Measurements from ENCODE around the gene MEPE. TPM values are rescaled to one million over a fixed set of nuclear protein-coding genes. Genes with fewer than 3 reads are reported as not detected.

MEPE gene
- total RNA-seq, 6 experiments from 2014 or later: not detected

DNA sequence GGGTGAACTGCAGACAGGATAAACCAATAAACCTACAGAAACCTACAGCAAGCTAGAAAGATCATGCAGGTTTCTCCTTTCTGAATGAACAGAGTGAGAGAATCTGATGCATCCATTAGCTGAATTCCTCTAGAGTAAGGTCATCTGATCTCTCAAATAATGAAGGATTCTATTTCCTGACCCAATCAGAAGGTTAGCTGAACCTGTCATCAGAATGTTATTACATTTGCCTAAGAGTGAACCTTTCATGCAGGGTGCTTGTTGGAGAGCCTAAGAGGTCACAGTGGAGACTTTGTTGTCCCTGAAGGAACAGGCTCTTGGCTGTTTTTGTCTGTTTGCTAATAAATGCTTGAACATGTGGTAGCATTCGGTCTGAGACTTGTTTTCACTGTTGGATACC is 24.0 kb downstream of the MEPE start:
- TF ChIP-seq, protein P1, sequence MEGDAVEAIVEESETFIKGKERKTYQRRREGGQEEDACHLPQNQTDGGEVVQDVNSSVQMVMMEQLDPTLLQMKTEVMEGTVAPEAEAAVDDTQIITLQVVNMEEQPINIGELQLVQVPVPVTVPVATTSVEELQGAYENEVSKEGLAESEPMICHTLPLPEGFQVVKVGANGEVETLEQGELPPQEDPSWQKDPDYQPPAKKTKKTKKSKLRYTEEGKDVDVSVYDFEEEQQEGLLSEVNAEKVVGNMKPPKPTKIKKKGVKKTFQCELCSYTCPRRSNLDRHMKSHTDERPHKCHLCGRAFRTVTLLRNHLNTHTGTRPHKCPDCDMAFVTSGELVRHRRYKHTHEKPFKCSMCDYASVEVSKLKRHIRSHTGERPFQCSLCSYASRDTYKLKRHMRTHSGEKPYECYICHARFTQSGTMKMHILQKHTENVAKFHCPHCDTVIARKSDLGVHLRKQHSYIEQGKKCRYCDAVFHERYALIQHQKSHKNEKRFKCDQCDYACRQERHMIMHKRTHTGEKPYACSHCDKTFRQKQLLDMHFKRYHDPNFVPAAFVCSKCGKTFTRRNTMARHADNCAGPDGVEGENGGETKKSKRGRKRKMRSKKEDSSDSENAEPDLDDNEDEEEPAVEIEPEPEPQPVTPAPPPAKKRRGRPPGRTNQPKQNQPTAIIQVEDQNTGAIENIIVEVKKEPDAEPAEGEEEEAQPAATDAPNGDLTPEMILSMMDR (IDR thresholded peaks at IDR 0.05): no peak
- Mint-ChIP-seq H3K9me3 (no peaks in the 10 kb centered on the region), H3K4me3 (no peak overlapping the region), H3K27ac (no peak overlapping the region), H3K4me1 (ENCODE audit: low read depth) (peaks cover 14% of the 10 kb centered on the region), H3K36me3 (ENCODE audit: low read depth) (no peaks in the 10 kb centered on the region), H3K27me3 (ENCODE audit: insufficient read depth) (peaks cover 4% of the 10 kb centered on the region)
- DNase-seq: no peak

DNA sequence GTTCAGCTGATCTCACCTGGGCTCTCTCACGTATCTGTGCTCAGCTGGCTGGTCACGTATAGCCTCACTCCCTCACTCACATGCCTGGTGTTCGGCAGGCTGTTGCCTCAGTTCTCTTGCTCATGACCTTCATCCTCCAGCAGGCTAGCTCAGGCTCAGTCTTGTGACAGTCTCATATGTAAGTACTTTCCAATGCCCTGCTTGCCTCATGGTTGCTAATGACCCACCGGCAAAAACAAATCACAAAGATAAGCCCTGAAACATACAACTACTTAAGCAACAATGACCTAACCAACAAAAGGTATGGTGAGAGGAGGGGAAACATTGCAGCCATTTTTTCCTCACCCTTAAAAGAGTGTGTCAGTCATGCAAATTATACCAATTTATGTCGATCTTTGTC is 25.0 kb downstream of the MEPE start:
- Mint-ChIP-seq H3K4me3 (no peak overlapping the region), H3K4me1 (ENCODE audit: low read depth) (peaks cover 14% of the 10 kb centered on the region), H3K36me3 (ENCODE audit: low read depth) (no peaks in the 10 kb centered on the region), H3K27ac (no peak overlapping the region), H3K27me3 (ENCODE audit: insufficient read depth) (peaks cover 4% of the 10 kb centered on the region), H3K9me3 (no peaks in the 10 kb centered on the region)
- no peak for DNase-seq
- TF ChIP-seq, protein P1 (IDR thresholded peaks at IDR 0.05): no peak

DNA sequence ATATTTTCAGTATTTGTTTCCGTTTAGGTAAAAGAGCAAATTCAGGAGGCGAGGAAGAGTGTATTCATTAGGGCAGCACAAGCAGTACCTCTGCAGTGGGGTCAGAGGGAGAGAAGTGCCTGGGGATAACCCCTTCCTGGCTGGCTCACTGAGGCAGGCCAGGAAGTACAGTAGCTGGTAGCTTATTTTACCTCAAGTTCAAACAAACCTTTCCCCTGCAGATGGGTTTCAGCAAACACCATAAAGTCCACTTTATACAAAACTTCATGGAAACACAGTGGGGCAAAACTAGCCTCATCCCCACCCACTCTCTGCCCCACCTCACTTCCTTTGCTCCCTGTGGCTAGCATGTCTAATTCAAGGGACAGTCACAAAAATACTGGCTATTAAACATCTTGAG is 29.5 kb downstream of the MEPE start:
- no peak for DNase-seq
- TF ChIP-seq, protein P1 (IDR thresholded peaks at IDR 0.05): no peak
- Mint-ChIP-seq H3K27ac (no peak overlapping the region), H3K36me3 (ENCODE audit: low read depth) (no peaks in the 10 kb centered on the region), H3K27me3 (ENCODE audit: insufficient read depth) (peaks cover 4% of the 10 kb centered on the region), H3K9me3 (no peaks in the 10 kb centered on the region), H3K4me1 (ENCODE audit: low read depth) (peaks cover 17% of the 10 kb centered on the region), H3K4me3 (no peak overlapping the region)

DNA sequence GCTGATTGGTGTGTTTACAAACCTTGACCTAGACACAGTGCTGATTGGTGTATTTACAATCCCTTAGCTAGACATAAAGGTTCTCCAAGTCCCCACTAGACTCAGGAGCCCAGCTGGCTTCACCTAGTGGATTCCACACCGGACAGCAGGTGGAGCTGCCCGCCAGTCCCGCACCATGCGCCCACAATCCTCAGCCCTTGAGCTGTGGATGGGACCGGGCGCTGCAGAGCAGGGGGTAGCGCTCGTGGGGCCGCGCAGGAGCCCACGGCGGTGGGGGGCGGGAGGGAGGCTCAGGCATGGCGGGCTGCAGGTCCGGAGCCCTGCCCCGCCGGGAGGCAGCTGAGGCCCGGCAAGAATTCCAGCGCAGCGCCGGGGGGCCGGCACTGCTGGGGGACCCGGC is 30.7 kb downstream of the MEPE start:
- Mint-ChIP-seq H3K9me3 (no peaks in the 10 kb centered on the region), H3K27me3 (ENCODE audit: insufficient read depth) (peaks cover 1% of the 10 kb centered on the region; the same call in 1 of the 2 replicates), H3K4me3 (no peak overlapping the region), H3K4me1 (ENCODE audit: low read depth) (peaks cover 16% of the 10 kb centered on the region), H3K36me3 (ENCODE audit: low read depth) (no peaks in the 10 kb centered on the region), H3K27ac (no peak overlapping the region)
- no peak for DNase-seq
- TF ChIP-seq, protein P1 (IDR thresholded peaks at IDR 0.05): no peak

DNA sequence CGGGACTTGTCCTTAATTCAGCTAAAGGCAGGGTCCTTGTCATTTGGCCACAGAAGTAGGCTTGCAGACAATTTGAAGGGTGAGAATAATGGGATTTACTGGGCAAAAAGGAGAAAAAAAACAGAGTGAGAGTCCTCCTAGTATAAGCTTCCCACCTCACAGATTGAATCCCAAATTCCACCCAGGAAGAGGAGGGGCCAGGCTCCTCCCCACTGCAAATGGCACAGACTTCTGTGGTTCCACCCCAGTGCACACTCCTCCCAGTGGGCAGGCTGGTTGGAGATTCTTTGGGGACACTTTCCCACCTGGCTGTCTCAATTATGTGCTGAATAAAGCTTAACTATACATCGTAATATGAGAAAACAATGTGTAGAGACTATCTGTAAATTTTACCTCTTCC is 31.6 kb downstream of the MEPE start:
- TF ChIP-seq, protein P1 (IDR thresholded peaks at IDR 0.05): no peak
- DNase-seq: no peak
- Mint-ChIP-seq H3K27ac (no peak overlapping the region), H3K9me3 (no peaks in the 10 kb centered on the region), H3K4me1 (ENCODE audit: low read depth) (peaks cover 16% of the 10 kb centered on the region), H3K27me3 (ENCODE audit: insufficient read depth) (no peaks in the 10 kb centered on the region; the same call in 1 of the 2 replicates), H3K4me3 (no peak overlapping the region), H3K36me3 (ENCODE audit: low read depth) (no peaks in the 10 kb centered on the region)

DNA sequence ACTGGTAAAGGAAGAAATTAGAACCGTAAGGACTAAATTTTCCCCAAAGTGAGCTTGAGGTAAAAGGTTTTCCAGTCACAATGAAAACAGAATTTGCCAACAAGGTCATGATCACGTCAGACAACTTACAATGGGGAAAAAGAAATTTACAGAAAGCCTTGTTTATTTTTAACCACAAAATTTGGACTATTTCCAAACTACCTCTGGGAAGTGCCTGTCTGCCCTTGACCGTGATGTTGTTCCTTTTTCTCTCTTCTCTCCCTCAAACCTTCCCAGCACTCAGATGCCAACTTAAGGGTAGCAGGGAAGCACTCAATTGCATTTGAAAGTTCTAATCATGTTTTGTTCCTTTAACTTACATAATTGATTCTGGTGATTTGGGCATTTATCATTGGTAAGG is 32.5 kb downstream of the MEPE start:
- Mint-ChIP-seq H3K4me3 (no peak overlapping the region), H3K27ac (no peak overlapping the region), H3K36me3 (ENCODE audit: low read depth) (no peaks in the 10 kb centered on the region), H3K27me3 (ENCODE audit: insufficient read depth) (no peaks in the 10 kb centered on the region; the same call in 1 of the 2 replicates), H3K4me1 (ENCODE audit: low read depth) (peaks cover 16% of the 10 kb centered on the region), H3K9me3 (no peaks in the 10 kb centered on the region)
- no peak for DNase-seq
- TF ChIP-seq, protein P1 (IDR thresholded peaks at IDR 0.05): no peak
